Measurements from ENCODE around the gene STRADB.

- TF ChIP-seq CTCF (conservative IDR thresholded peaks at IDR 0.05; ENCODE audit: low read depth, low read length) (no peak), EZH2 (IDR thresholded peaks at IDR 0.05; ENCODE audit: low read length, unreplicated experiment) (no peak)
Observed at GRCh38 chr2:201466050-201466675, 14.6 kb downstream of the STRADB start.

Measured in PC-3 (cell line).